Upper lobe of right lung (tissue), 1 donor: ENCODE data around the gene EYA3. TPM values are rescaled to one million over a fixed set of nuclear protein-coding genes. Genes with fewer than 3 reads are reported as not detected.

ENCODE experiments used
- ATAC-seq: fragments of 200-7000 bp; cut with Tn5 transposase; one replicate; pipeline ENCODE4 v1.9.1; 2020; ENCODE audit warnings: mild to moderate bottlenecking, moderate library complexity
- DNase-seq: peaks from one replicate; pipeline ENCODE4 v3.0.0-alpha.2; 2020
- H3K27ac ChIP-seq: fragments of 200-600 bp; one replicate; pipeline ENCODE4 v1.8.0; 2022
- H3K27me3 ChIP-seq: fragments of 200-600 bp; one replicate; pipeline ENCODE4 v1.8.0; 2022; ENCODE audit warnings: mild to moderate bottlenecking
- H3K36me3 ChIP-seq: fragments of 200-600 bp; one replicate; pipeline ENCODE4 v1.8.0; 2022
- H3K4me1 ChIP-seq: fragments of 200-600 bp; one replicate; pipeline ENCODE4 v1.8.0; 2022
- H3K4me3 ChIP-seq: fragments of 200-600 bp; one replicate; pipeline ENCODE4 v1.8.0; 2022; ENCODE audit warnings: mild to moderate bottlenecking
- H3K9me3 ChIP-seq: fragments of 200-600 bp; one replicate; pipeline ENCODE4 v1.8.0; 2022
- intact Hi-C: fragments of 100-400 bp; cut with DNase I; formaldehyde crosslinking; loops from one replicate; pipeline ENCODE4 v1.11.0; 2022
- total RNA-seq: library from RNA; stranded (reverse); fragmentation: NEBNext Ultra II Directional; extraction: Animal tissue kit (Norgen Biotek cat#: 25700); gene quantifications from one replicate; pipeline ENCODE4 v1.2.1, GENCODE V29; 2021
- TF ChIP-seq, protein P1 (sequence below): fragments of 200-600 bp; IDR thresholded peaks from one replicate; pipeline ENCODE4 v1.8.0; 2022; ENCODE audit warnings: antibody characterized with exemption
- donor health status: DM: no; HTN: yes; CAD: no; lungs with severe emphysema.

The EYA3 gene
- total RNA-seq, 1 donor from 2014 or later: 21.0 TPM

DNA sequence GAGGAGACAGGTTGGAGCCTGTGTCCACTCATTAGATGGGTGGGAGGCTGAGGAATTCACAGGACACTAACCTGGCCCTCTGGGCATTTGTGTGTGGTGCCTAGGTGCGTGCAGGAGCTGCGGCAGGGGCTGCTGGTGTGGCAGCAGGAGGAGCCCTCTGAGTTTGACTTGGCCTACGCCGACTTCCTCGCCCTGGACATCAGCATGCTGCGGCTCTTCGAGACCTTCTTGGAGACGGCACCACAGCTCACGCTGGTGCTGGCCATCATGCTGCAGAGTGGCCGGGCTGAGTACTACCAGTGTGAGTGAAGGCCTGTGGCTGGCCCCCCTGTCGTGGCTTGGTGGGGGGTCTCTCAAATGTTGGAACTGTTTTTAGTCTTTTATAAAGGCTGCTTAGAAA is 125.0 kb downstream of the EYA3 start:
- DNase-seq (no peak), ATAC-seq (no peak)
- H3K27ac ChIP-seq: no peak overlapping the region
- peaks cover 24% of the 10 kb centered on the region for H3K4me1 ChIP-seq
- H3K27me3 ChIP-seq: no peaks in the 10 kb centered on the region
- peaks cover 41% of the 10 kb centered on the region for H3K36me3 ChIP-seq
- H3K9me3 ChIP-seq: no peaks in the 10 kb centered on the region
- H3K4me3 ChIP-seq: no peak overlapping the region
- TF ChIP-seq, protein P1, sequence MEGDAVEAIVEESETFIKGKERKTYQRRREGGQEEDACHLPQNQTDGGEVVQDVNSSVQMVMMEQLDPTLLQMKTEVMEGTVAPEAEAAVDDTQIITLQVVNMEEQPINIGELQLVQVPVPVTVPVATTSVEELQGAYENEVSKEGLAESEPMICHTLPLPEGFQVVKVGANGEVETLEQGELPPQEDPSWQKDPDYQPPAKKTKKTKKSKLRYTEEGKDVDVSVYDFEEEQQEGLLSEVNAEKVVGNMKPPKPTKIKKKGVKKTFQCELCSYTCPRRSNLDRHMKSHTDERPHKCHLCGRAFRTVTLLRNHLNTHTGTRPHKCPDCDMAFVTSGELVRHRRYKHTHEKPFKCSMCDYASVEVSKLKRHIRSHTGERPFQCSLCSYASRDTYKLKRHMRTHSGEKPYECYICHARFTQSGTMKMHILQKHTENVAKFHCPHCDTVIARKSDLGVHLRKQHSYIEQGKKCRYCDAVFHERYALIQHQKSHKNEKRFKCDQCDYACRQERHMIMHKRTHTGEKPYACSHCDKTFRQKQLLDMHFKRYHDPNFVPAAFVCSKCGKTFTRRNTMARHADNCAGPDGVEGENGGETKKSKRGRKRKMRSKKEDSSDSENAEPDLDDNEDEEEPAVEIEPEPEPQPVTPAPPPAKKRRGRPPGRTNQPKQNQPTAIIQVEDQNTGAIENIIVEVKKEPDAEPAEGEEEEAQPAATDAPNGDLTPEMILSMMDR: no peak
- intact Hi-C loops: no loop called here

DNA sequence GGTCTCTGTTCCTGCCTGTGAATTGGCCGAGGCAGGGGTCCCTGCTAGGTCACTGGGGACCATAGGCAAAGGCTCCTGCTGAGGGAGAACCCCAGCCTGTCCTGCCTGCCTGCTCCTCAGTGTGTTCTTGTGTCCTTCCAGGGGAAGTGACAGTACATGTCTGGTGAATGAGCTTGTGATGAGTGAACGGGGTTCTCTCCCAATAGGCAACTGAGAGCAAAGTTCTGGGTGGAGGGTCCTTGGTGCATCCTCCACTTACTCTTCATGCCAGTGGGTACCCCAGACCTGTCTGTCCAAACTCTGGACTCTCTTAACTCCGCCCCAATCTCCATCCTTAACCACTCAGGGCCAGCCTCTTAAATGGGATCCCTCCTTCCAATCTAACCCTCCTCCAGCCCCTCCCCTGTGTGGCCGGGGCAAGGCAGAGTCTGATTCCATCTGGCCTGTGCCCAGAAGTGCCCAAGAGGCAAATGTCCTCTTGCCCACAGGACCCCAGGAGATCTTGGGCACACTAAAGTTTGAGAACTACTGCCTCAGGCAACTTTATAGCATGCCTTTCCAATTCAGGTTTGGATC is 126.7 kb downstream of the EYA3 start:
- intact Hi-C loops: no loop called here
- DNase-seq (no peak), ATAC-seq (no peak)
- Histone ChIP-seq H3K9me3 (no peaks in the 10 kb centered on the region), H3K27me3 (no peaks in the 10 kb centered on the region), H3K36me3 (peaks cover 24% of the 10 kb centered on the region), H3K27ac (peak overlapping the region; percentile 94), H3K4me1 (peaks cover 24% of the 10 kb centered on the region), H3K4me3 (no peak overlapping the region)
- TF ChIP-seq, protein P1: no peak

DNA sequence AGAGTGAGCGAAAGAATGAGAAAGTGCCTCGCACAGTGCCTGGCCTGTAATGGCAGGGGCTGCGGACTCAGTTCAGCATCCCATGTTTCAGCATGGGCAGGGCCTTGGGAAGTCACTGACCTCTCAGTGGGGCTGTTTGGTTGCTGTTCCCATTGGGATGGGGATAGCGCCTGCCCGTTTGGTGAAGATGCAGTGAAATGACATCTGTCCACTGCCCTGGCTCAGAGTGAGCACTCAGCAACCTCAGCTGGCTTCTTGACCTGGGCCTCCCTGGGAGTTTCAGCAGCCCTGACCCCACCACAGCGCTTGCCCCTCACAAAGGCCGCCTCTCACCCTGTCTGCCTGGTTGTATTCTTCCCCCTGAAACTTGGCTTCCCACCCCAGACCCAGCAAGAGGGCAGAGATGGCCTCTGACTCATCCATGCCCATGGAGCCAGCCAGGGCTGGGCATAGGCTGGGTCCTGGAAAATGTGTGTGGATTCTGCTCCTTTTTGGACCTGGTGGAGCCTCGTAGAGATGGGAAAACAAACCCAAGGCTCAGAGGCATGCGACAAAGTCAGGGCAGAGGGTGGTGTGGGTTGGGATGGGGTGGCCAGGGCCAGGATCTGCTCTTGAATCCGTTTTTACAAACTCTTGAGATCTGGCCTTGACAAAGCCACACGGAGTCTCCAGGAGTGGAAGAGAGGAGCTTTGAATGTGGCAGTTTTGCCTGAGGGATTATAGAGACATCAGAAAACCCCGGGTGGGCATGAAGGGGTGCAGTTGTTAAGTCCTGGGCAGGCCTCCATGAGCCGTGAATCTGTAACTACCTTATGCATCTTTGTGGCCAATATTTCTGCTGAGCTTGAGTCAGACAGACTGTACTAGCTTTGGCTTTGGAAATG is 127.4 kb downstream of the EYA3 start:
- H3K36me3 ChIP-seq: peaks cover 21% of the 10 kb centered on the region
- H3K4me1 ChIP-seq: peaks cover 24% of the 10 kb centered on the region
- peak overlapping the region; percentile 88 for H3K4me3 ChIP-seq
- H3K9me3 ChIP-seq: no peaks in the 10 kb centered on the region
- DNase-seq (no peak), ATAC-seq (no peak)
- TF ChIP-seq, protein P1: no peak
- H3K27me3 ChIP-seq: no peaks in the 10 kb centered on the region
- intact Hi-C loops: no loop called here
- peak overlapping the region; percentile 94 for H3K27ac ChIP-seq

DNA sequence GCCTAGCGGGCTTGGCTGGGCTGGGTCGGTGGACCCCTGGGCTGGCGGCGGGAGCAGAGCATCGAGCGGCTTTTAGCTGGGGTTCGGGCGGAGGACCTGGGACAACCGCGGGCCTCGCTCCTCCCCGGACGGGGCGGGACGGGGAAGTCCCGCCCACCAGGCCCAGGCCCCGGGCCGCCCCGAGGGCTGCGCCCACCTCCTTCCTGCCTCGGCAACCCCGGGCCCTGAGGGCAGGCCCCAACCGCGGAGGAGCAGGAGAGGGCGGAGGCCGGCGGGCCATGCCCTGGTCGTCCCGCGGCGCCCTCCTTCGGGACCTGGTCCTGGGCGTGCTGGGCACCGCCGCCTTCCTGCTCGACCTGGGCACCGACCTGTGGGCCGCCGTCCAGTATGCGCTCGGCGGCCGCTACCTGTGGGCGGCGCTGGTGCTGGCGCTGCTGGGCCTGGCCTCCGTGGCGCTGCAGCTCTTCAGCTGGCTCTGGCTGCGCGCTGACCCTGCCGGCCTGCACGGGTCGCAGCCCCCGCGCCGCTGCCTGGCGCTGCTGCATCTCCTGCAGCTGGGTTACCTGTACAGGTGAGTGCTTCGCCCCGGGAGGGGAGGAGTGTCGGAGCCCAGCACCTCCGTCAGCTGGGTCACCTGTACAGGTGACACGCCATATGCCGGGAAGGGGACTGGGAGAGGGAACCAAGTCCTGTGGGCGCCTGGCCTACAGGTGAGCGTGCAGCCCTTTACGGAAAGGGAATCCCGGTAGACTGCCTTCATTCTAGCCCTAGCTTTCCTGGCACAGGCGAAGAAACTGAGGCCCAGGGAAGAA is 128.4 kb downstream of the EYA3 start, which contains the start of gene XKR8:
Gene XKR8, plus strand, starts transcription at position 182 of the 812 bp plus-strand sequence. Its CDS starts 97 bp downstream, at position 279.
- peaks cover 20% of the 10 kb centered on the region for H3K36me3 ChIP-seq
- TF ChIP-seq, protein P1: peak; percentile 42
- ATAC-seq (peak; percentile 96), DNase-seq (peak; percentile 94)
- H3K9me3 ChIP-seq: no peaks in the 10 kb centered on the region
- peak within 1 kb of the TSS; percentile 88 for H3K4me3 ChIP-seq
- no peaks in the 10 kb centered on the region for H3K27me3 ChIP-seq
- peak within 1 kb of the TSS; percentile 94 for H3K27ac ChIP-seq
- intact Hi-C loops: no loop called here
- peaks cover 24% of the 10 kb centered on the region for H3K4me1 ChIP-seq

DNA sequence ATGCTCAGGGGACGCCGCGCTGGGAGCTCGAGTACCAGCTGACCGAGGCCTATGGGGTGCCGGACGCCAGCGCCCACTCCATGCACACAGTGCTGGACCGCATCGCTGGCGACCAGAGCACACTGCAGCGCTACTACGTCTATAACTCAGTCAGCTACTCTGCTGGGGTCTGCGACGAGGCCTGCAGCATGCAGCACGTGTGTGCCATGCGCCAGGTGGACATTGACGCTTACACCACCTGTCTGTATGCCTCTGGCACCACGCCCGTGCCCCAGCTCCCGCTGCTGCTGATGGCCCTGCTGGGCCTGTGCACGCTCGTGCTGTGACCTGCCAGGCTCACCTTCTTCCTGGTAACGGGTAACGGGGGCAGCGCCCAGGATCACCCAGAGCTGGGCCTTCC is 129.9 kb downstream of the EYA3 start:
- no peaks in the 10 kb centered on the region for H3K27me3 ChIP-seq
- H3K9me3 ChIP-seq: no peaks in the 10 kb centered on the region
- H3K4me1 ChIP-seq: peaks cover 24% of the 10 kb centered on the region
- peak overlapping the region; percentile 94 for H3K27ac ChIP-seq
- intact Hi-C loops: no loop called here
- H3K36me3 ChIP-seq: peaks cover 5% of the 10 kb centered on the region
- H3K4me3 ChIP-seq: no peak overlapping the region
- TF ChIP-seq, protein P1: no peak
- no peak for ATAC-seq
- DNase-seq: no peak
